GM18508 (cell line): ENCODE measurements around the gene USP36.

ENCODE experiments used
- ATAC-seq: cut with Tn5 transposase; IDR thresholded peaks from one replicate; pipeline ENCODE4 v1.9.1; 2021; ENCODE audit warnings: moderate number of reproducible peaks; ENCODE audit not compliant: insufficient read depth, unreplicated experiment

The USP36 gene

GRCh38 chr17:78748730-78749317 lies 91.8 kb downstream of the USP36 start:
- ATAC-seq = no peak

GRCh38 chr17:78748048-78748729 lies 92.4 kb downstream of the USP36 start:
- ATAC-seq = no peak

- no peak for ATAC-seq
Measured at GRCh38 chr17:78747488-78747887, 93.1 kb downstream of the USP36 start.

- ATAC-seq = no peak
Measured at GRCh38 chr17:78746949-78747269, 93.7 kb downstream of the USP36 start.

- ATAC-seq = no peak
Measured at GRCh38 chr17:78746263-78746948, 94.2 kb downstream of the USP36 start.
